ACC112 (cell line): Measurements from ENCODE around the gene INSC.

Experiments
- H2AFZ ChIP-seq: fragments of 200-600 bp; sonication (generic); one replicate; pipeline ENCODE4 v1.6.0; 2017; ENCODE audit warnings: antibody characterized with exemption, low read length; ENCODE audit not compliant: unreplicated experiment
- H3K27ac ChIP-seq: fragments of 200-600 bp; sonication (generic); 2 replicates; pipeline ENCODE4 v1.5.1; 2014; ENCODE audit warnings: low read depth, mild to moderate bottlenecking, antibody characterized with exemption, low read length, moderate library complexity
- H3K27me3 ChIP-seq: fragments of 200-600 bp; sonication (generic); 2 replicates; pipeline ENCODE4 v1.6.1; 2014; ENCODE audit warnings: mild to moderate bottlenecking, antibody characterized with exemption, low read length, moderate library complexity, mixed read lengths; ENCODE audit not compliant: insufficient read depth
- H3K36me3 ChIP-seq: fragments of 200-600 bp; sonication (generic); 2 replicates; pipeline ENCODE4 v1.6.1; 2016; ENCODE audit warnings: mild to moderate bottlenecking, antibody characterized with exemption, low read length, moderate library complexity, mixed read lengths; ENCODE audit not compliant: insufficient read depth
- H3K4me1 ChIP-seq: fragments of 200-600 bp; sonication (generic); one replicate; pipeline ENCODE4 v1.6.1; 2016; ENCODE audit warnings: low read length, mixed read lengths; ENCODE audit not compliant: insufficient read depth, unreplicated experiment, control insufficient read depth
- H3K4me3 ChIP-seq: fragments of 200-600 bp; sonication (generic); 2 replicates; pipeline ENCODE4 v1.5.1; 2014; ENCODE audit warnings: mild to moderate bottlenecking, low read depth, low read length
- H3K79me2 ChIP-seq: fragments of 200-600 bp; sonication (generic); one replicate; pipeline ENCODE4 v1.6.0; 2016; ENCODE audit warnings: low read length; ENCODE audit not compliant: control insufficient read depth, unreplicated experiment, insufficient read depth

The INSC gene

GRCh38 chr11:15111215-15111614 lies 3.5 kb upstream of the INSC start:
- Histone ChIP-seq H3K27me3 (no peaks in the 10 kb centered on the region), H3K79me2 (no peaks in the 10 kb centered on the region), H2AFZ (no peak overlapping the region)

GRCh38 chr11:15112131-15112541 lies 2.6 kb upstream of the INSC start:
- peaks cover 29% of the 10 kb centered on the region for H3K4me1 ChIP-seq
- H3K27me3 ChIP-seq = no peaks in the 10 kb centered on the region

More at GRCh38 chr11:15111215-15111614, 3.5 kb upstream of the INSC start:
- H3K27ac ChIP-seq = no peak overlapping the region
- peaks cover 38% of the 10 kb centered on the region for H3K4me1 ChIP-seq
- no peak overlapping the region for H3K4me3 ChIP-seq
- H3K36me3 ChIP-seq = no peaks in the 10 kb centered on the region

GRCh38 chr11:15113381-15113780 lies 1.3 kb upstream of the INSC start:
- Histone ChIP-seq H2AFZ (no peak overlapping the region), H3K36me3 (no peaks in the 10 kb centered on the region), H3K27me3 (no peaks in the 10 kb centered on the region), H3K27ac (no peak overlapping the region), H3K79me2 (no peaks in the 10 kb centered on the region), H3K4me3 (no peak overlapping the region), H3K4me1 (peaks cover 19% of the 10 kb centered on the region)

More at GRCh38 chr11:15112131-15112541, 2.6 kb upstream of the INSC start:
- no peaks in the 10 kb centered on the region for H3K36me3 ChIP-seq
- H2AFZ ChIP-seq = no peak overlapping the region
- H3K79me2 ChIP-seq = no peaks in the 10 kb centered on the region
- H3K4me3 ChIP-seq = no peak overlapping the region
- H3K27ac ChIP-seq = no peak overlapping the region

- Histone ChIP-seq H3K27ac (no peak overlapping the region), H2AFZ (no peak overlapping the region), H3K4me3 (peak overlapping the region; percentile 75; the same call in 1 of the 2 replicates), H3K79me2 (no peaks in the 10 kb centered on the region), H3K36me3 (no peaks in the 10 kb centered on the region), H3K27me3 (no peaks in the 10 kb centered on the region), H3K4me1 (peaks cover 37% of the 10 kb centered on the region)
These were observed 963 bp downstream of the INSC start for GRCh38 chr11:15115686-15116085.

GRCh38 chr11:15117751-15118150 lies 3.0 kb downstream of the INSC start:
- H3K4me3 ChIP-seq = no peak overlapping the region
- H3K79me2 ChIP-seq = no peaks in the 10 kb centered on the region
- no peak overlapping the region for H3K27ac ChIP-seq
- peaks cover 41% of the 10 kb centered on the region for H3K4me1 ChIP-seq
- no peaks in the 10 kb centered on the region for H3K36me3 ChIP-seq
- H2AFZ ChIP-seq = no peak overlapping the region
- no peaks in the 10 kb centered on the region for H3K27me3 ChIP-seq

GRCh38 chr11:15118431-15118830 lies 3.7 kb downstream of the INSC start:
- H3K27me3 ChIP-seq = no peaks in the 10 kb centered on the region
- H3K4me3 ChIP-seq = no peak overlapping the region
- H2AFZ ChIP-seq = no peak overlapping the region
- H3K4me1 ChIP-seq = peaks cover 44% of the 10 kb centered on the region
- H3K27ac ChIP-seq = no peak overlapping the region
- no peaks in the 10 kb centered on the region for H3K79me2 ChIP-seq
- H3K36me3 ChIP-seq = no peaks in the 10 kb centered on the region

- Histone ChIP-seq H3K27me3 (no peaks in the 10 kb centered on the region), H3K36me3 (no peaks in the 10 kb centered on the region), H3K79me2 (no peaks in the 10 kb centered on the region), H3K27ac (no peak overlapping the region), H2AFZ (no peak overlapping the region), H3K4me3 (no peak overlapping the region), H3K4me1 (peaks cover 50% of the 10 kb centered on the region)
These were observed 4.6 kb downstream of the INSC start for GRCh38 chr11:15119352-15119751.

- Histone ChIP-seq H3K27ac (peak overlapping the region; percentile 20), H3K4me1 (peaks cover 52% of the 10 kb centered on the region), H3K4me3 (peak overlapping the region; percentile 9; the same call in 1 of the 2 replicates), H2AFZ (no peak overlapping the region), H3K27me3 (no peaks in the 10 kb centered on the region), H3K36me3 (no peaks in the 10 kb centered on the region), H3K79me2 (peaks cover 1% of the 10 kb centered on the region)
These were observed 5.1 kb downstream of the INSC start for GRCh38 chr11:15119826-15120225.

GRCh38 chr11:15123849-15124248 lies 9.1 kb downstream of the INSC start:
- Histone ChIP-seq H2AFZ (no peak overlapping the region), H3K27ac (peak overlapping the region; percentile 75), H3K27me3 (no peaks in the 10 kb centered on the region), H3K36me3 (no peaks in the 10 kb centered on the region), H3K4me3 (peak overlapping the region; percentile 50; the same call in 1 of the 2 replicates), H3K79me2 (peaks cover 14% of the 10 kb centered on the region), H3K4me1 (peaks cover 75% of the 10 kb centered on the region)

- peaks cover 14% of the 10 kb centered on the region for H3K79me2 ChIP-seq
- no peak overlapping the region for H2AFZ ChIP-seq
- H3K4me1 ChIP-seq = peaks cover 75% of the 10 kb centered on the region
- peak overlapping the region; percentile 50; the same call in 1 of the 2 replicates for H3K4me3 ChIP-seq
- peak overlapping the region; percentile 75 for H3K27ac ChIP-seq
- no peaks in the 10 kb centered on the region for H3K36me3 ChIP-seq
- no peaks in the 10 kb centered on the region for H3K27me3 ChIP-seq
These were observed 9.8 kb downstream of the INSC start for GRCh38 chr11:15124528-15124927.

- no peak overlapping the region for H3K4me3 ChIP-seq
- H3K79me2 ChIP-seq = peaks cover 17% of the 10 kb centered on the region
- peak overlapping the region; percentile 80 for H3K27ac ChIP-seq
- no peak overlapping the region for H2AFZ ChIP-seq
- no peaks in the 10 kb centered on the region for H3K27me3 ChIP-seq
- H3K36me3 ChIP-seq = no peaks in the 10 kb centered on the region
- peaks cover 87% of the 10 kb centered on the region for H3K4me1 ChIP-seq
These were observed 12.6 kb downstream of the INSC start for GRCh38 chr11:15127341-15127740.
